ENCODE data around the gene AKR7A3.
A peak's percentile ranks its signal among the peaks of the same experiment; 100 is the strongest.
"Not testable (repeated sequence)": the region's sequence is repeated elsewhere in the genome, so short reads cannot be mapped to it uniquely, and the experiment has no call there.

The AKR7A3 gene

GRCh38 chr1:19319196-19319595 is 30.6 kb upstream of the AKR7A3 start:
- no peak for DNase-seq (ENCODE audit: low read depth in 2 of 3, low spot score in 2 of 3)

GRCh38 chr1:19317126-19317910 is 28.7 kb upstream of the AKR7A3 start:
- no peak for DNase-seq (ENCODE audit: low read depth in 2 of 3, low spot score in 2 of 3)

GRCh38 chr1:19315378-19316198 is 27.0 kb upstream of the AKR7A3 start:
- no peak for DNase-seq (ENCODE audit: low read depth in 2 of 3, low spot score in 2 of 3)

- no peak for DNase-seq (ENCODE audit: low read depth in 2 of 3, low spot score in 2 of 3)
These were observed 25.7 kb upstream of the AKR7A3 start for GRCh38 chr1:19313961-19314882.

- no peak for DNase-seq (ENCODE audit: low read depth in 2 of 3, low spot score in 2 of 3)
These were observed 25.0 kb upstream of the AKR7A3 start for GRCh38 chr1:19313636-19313959.

- DNase-seq (ENCODE audit: low read depth in 2 of 3, low spot score in 2 of 3), result no peak
These were observed 24.4 kb upstream of the AKR7A3 start for GRCh38 chr1:19312782-19313635.

- DNase-seq (ENCODE audit: low read depth in 2 of 3, low spot score in 2 of 3), result peak; percentile 64 to 86 (median 78)
These were observed 23.6 kb upstream of the AKR7A3 start, which contains the start of the genes AKR7A2 and SLC66A1 for GRCh38 chr1:19311931-19312781. AKR7A2 (minus strand) TSS chr1:19312144; CDS start chr1:19312124, 20 bp downstream. SLC66A1 (plus strand) TSS chr1:19312326; CDS start chr1:19317678, 5,352 bp downstream.

- peak in 1 of 3 experiments; percentile 11 for DNase-seq (ENCODE audit: low read depth in 2 of 3, low spot score in 2 of 3)
These were observed 22.9 kb upstream of the AKR7A3 start for GRCh38 chr1:19311503-19311930.

GRCh38 chr1:19310720-19311502 is 22.3 kb upstream of the AKR7A3 start:
- DNase-seq (ENCODE audit: low read depth in 2 of 3, low spot score in 2 of 3), result no peak

GRCh38 chr1:19310061-19310460 is 21.5 kb upstream of the AKR7A3 start:
- no peak for DNase-seq (ENCODE audit: low read depth in 2 of 3, low spot score in 2 of 3)

GRCh38 chr1:19309123-19309813 is 20.7 kb upstream of the AKR7A3 start:
- DNase-seq (ENCODE audit: low read depth in 2 of 3, low spot score in 2 of 3), result no peak

- no peak for DNase-seq (ENCODE audit: low read depth in 2 of 3, low spot score in 2 of 3)
These were observed 19.9 kb upstream of the AKR7A3 start for GRCh38 chr1:19308509-19308907.

GRCh38 chr1:19307794-19308508 is 19.4 kb upstream of the AKR7A3 start:
- no peak for DNase-seq (ENCODE audit: low read depth in 2 of 3, low spot score in 2 of 3)

- no peak for DNase-seq (ENCODE audit: low read depth in 2 of 3, low spot score in 2 of 3)
These were observed 18.4 kb upstream of the AKR7A3 start for GRCh38 chr1:19306941-19307340.

- DNase-seq (ENCODE audit: low read depth in 2 of 3, low spot score in 2 of 3), result no peak
These were observed 17.3 kb upstream of the AKR7A3 start for GRCh38 chr1:19305880-19306279.

- not testable (repeated sequence) for DNase-seq (ENCODE audit: low read depth in 2 of 3, low spot score in 2 of 3)
These were observed 15.5 kb upstream of the AKR7A3 start for GRCh38 chr1:19304081-19304480.

GRCh38 chr1:19300211-19300610 is 11.6 kb upstream of the AKR7A3 start:
- DNase-seq (ENCODE audit: low read depth in 2 of 3, low spot score in 2 of 3), result no peak

All from activated CD8-positive, alpha-beta memory T cell treated with anti-CD3 and anti-CD28 coated beads for 48 hours (primary cell).